Esophagus squamous epithelium (tissue), 4 donors: ENCODE results near the gene LIPC.

Experiments
- CTCF ChIP-seq, 6 experiments: fragments of 450-650 bp in 4 of 6; fragments of 200-600 bp in 2 of 6; sonication (generic) in 2 of 6; IDR thresholded peaks; one replicate each; pipeline ENCODE4 v1.5.1; 2016 to 2019; ENCODE audit warnings: antibody characterized with exemption in 6 of 6, mild to moderate bottlenecking in 4 of 6, moderate library complexity in 4 of 6
- POLR2A ChIP-seq, 4 donors: fragments of 450-650 bp; IDR thresholded peaks; one replicate each; pipeline ENCODE4 v1.6.1; 2017; ENCODE audit warnings: antibody characterized with exemption in 4 of 4, mild to moderate bottlenecking in 4 of 4, moderate library complexity in 3 of 4

- no peak for TF ChIP-seq CTCF (IDR thresholded peaks at IDR 0.05)
- TF ChIP-seq POLR2A (IDR thresholded peaks at IDR 0.05): no peak
Observed at GRCh38 chr15:58545307-58546065, 113.7 kb downstream of the LIPC start.
